NCI-H1417 treated with DMSO at 0.1 percent for 48 hours (cell line): ENCODE data around the gene PSG1.
"Not testable (repeated sequence)": the region's sequence is repeated elsewhere in the genome, so short reads cannot be mapped to it uniquely, and the experiment has no call there.

Source experiments
- DNase-seq: peaks from one replicate; lab custom pipeline; 2025; lab: John Stamatoyannopoulos, UW

PSG1 gene

DNA sequence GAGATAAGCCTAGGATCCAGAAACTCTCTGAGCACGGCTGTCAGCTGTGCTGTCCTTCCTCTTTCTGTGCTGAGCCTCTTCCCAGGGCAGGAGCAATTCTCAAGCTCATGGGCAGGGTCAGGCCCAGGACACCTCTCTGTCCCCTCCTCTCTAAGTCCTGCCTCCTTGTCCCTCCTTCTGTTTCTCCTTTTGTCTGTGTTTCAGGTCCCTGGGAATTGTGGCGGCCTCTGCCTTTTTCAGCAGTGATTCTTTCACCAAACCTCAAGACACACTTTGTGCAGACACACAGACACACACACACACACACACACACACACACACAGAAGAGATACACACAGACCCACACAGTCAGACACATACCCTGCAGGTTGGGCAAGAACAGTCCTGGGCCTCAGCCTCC lies at the start of gene PSG1:
TSS of gene PSG1 (minus strand) at position 101 of the 400 bp plus-strand sequence. CDS start 132 bp downstream, outside the sequence.
- no peak for DNase-seq

DNA sequence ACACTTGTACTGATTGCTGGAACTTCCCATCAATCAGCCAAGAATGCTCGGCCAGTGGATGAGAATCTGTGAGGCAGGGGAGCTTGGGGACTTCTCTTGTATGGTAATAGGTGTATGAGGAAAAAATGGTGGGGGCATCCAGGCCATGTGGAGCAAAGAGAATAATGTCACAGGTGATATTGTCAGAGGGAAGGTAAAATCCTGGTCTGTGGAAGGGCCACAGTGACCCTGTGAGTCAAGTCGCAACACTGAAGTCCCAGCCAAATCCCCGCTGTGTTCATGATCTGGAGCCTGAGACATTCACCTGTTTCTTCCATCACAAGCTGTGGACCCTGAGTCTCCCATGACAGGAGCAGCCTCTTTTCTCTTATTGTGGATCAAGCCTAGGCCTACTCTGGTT lies 49.4 kb upstream of the PSG1 start:
- DNase-seq: no peak

DNA sequence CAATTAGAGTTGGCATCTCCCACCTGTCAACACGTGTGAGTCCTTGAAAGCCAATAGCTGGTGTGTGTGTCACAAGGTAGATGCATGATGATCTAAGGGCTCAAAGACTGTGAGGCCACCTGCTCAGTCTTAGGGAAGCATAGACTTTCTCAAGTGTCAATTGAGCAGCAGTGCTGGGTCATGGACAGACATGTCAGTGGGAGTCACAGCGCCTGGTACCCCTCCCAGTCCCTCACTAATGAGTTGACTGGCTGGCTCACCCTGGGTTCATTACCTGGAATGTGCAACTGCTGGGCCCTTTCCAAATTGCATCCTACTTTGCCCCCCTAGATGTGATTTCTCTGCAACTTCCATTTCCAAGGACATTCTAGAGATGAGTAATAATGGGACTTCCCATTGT lies 47.3 kb upstream of the PSG1 start:
- no peak for DNase-seq

DNA sequence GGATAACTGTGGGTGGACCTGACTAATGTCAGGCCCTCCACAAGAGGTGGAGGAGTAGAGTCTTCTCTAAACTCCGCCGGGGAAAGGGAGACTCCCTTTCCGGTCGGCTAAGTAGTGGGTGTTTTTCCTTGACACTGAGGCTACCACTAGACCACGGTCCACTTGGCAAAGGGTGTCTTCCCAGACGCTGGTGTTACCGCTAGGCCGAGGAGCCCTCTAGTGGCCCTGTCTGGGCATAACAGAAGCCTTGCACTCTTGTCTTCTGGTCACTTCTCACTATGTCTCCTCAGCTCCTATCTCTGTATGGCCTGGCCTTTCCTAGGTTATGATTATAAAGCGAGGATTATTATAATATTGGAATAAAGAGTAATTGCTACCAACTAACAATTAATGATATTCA lies 43.6 kb upstream of the PSG1 start:
- not testable (repeated sequence) for DNase-seq

DNA sequence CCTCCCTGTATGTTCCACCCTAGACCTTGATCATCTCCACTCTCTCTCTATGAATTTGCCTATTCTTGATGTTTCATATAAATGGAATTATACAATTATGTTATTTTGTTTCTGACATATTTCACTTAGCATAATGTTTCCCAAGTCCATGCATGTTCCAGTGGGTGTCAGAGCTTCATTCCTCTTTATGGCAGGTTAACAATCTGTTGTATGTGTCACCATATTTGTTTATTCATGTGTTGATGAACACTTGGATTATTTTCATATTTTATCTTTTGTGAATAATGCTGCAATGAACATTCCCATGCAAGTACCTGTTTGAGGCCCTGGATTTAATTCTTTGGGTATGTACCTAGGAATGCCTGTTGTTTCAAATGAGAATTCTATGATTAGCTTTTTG lies 41.5 kb upstream of the PSG1 start:
- not testable (repeated sequence) for DNase-seq

DNA sequence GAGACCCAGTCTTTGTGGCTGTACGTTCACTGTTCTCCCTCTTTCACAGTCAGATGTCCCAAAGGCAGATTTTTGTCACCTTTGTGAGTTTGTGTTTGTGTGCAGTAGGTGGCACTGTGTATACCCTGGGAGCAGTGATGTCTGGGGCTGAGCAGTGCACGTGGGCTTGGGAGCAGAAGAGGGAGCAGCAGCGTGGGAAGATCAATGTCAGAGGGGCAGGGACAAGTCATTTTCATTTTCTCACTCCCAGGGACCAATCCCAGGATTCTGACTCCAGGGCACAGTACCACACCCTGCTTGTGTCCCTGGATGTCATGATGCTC lies 40.2 kb upstream of the PSG1 start:
- DNase-seq: no peak

DNA sequence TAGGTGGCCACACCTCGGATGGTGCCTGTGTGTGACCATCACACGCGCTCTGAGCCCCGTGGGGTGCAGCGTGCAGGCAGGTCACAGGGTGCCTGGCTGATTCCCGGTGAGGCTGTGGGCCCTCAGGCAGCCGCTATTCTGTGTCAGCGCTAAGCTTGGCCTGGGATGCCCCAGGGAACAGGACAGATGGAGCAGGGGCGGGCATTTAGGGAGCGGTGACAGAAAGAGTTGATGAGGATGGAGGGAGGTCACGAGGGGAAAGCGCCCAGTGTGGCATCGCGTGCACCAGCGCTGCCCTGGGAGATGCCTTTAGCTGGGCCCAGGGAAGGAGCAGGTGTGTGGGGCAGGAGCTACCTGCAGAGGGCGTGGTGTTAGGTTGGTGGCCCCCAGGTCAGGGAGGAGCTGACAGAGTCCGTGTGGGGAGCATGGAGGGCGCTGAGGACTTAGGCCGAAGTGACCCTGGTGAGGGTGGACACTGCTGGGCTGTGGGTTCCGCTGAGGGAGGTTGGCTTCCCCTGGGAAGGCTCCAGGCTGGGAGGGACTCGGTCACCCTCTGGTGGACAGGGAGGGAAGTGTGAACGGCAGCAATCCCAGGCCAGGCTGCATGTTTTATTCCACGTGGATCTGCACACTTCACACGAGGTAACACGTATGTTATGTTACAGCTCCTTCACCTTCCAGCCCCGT lies 39.7 kb upstream of the PSG1 start:
- DNase-seq: not testable (repeated sequence)

DNA sequence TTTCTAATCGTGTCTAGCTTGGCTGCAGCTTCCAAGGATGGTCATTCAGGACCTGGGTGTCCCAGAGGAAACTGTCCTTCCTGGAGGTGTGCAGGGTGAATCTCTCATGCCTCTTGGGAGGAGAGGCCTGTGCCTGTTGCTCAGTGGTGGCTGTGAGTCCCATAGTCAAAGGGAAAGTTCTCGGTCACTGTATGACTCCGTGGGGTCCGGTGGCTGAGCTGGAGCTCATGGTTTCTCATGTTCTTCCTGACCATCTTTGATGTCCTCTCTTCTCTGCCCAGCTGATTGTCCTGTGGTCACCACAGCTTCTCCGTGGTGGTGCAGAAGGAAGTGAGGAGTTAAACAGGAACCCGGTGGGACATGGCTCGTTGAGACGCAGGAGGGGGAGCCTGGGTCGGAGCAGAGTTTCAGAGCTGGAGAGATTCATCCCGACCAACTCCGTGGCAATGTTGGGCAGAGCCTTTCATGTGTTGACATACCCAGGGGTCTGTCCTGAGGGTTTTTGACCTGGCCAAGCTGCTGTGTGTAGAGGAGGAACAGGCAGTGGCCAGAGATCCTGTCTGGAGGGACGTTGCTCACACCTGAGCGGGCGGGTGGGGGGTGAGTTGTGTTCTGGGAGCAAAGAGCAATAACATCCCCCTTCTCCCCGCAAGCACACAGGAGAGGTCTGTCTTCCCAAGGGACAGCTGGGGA lies 39.0 kb upstream of the PSG1 start:
- not testable (repeated sequence) for DNase-seq

DNA sequence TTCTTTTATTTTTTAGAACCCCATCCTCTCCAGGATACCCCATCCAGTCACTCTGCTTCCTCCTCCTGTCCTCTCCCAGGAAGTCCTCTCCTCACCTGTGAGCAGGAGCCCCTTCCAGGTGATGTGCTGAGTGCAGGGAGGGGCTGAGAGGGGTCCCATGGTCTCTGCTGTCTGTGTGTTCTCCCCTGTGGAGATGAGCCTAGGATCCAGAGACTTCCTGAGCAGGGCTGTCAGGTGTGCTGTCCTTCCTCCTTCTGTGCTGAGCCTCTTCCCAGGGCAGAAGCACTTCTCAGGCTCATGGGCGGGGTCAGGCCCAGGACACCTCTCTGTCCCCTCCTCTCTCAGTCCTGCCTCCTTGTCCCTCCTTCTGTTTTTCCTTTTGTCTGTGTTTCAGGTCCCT lies 38.1 kb upstream of the PSG1 start, which contains the start of gene PSG6:
TSS of gene PSG6 (minus strand) at position 261 of the 400 bp plus-strand sequence. CDS start at position 159, 102 bp downstream.
- DNase-seq: not testable (repeated sequence)

DNA sequence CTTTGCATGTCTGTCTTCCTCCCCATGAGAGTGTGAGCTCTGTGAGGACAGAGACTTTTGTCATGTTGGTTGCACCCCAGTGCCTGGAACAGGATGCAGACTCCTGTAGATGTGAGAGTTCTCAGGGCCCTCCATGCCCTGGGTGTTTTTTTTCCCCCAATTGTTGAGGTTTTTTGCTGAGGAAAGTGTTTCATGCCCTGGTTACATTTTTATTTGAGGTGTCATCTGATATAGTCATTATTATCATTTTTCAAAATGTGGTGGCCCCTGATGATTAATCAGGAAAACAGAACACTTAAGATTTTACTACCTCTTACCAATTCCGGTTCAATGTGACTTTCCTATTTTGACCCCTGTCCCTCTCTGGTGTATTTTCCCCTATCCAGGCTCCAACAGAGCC lies 37.4 kb upstream of the PSG1 start:
- DNase-seq: not testable (repeated sequence)

DNA sequence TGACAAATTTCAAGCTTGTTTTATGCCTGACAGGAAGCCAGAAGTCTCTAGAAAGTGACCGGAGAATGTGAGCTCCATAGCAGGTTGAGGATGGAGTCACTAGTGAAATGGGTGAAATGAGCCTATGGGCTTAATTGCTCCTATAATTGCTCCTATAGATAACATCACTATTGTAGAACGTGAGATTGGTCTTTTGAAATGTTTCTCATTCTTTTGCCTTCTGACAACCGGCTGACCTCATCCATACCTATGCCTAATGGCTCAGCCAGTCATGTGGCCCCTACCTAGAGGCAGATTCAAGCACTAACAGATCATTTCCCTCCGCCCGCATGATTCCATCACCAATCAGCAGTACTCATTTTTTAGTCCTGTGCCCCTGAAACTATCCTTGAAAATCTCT lies 34.0 kb upstream of the PSG1 start:
- DNase-seq: not testable (repeated sequence)

DNA sequence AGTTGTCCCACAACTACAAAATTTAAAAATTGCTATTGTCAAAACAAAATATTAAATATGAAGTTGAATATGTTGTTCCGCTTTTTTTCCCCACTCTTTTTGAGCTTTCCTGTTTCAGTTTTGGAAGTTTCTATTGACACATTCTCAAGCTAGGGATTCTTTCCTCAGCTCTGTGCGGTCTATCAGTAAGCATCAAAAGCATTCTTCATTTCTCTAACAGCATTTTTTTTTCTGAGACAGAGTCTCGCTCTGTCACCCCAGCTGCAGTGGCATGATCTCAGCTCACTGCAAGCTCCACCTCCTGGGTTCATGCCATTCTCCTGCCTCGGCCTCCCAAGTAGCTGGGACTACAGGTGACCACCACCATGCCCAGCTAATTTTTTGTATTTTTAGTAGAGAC lies 33.4 kb upstream of the PSG1 start:
- not testable (repeated sequence) for DNase-seq

DNA sequence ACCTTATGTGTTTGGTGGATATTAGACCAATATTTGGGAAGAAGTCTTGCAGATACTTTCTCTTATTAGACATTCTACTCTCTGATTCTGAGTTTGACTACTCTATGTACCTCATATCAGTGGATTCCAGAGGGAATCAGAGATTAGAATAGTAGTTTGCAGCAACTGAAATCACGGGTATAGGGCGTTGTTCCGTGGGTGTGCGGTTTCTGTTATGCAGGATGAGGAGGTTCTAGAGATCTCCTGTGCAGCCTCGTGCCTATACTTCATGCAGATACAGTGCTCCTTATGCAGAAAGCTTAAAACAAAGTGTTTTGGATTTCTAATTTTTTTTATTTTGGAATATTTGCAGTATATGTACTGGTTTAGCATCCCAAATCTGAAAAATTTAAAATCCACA lies 32.2 kb upstream of the PSG1 start:
- not testable (repeated sequence) for DNase-seq

DNA sequence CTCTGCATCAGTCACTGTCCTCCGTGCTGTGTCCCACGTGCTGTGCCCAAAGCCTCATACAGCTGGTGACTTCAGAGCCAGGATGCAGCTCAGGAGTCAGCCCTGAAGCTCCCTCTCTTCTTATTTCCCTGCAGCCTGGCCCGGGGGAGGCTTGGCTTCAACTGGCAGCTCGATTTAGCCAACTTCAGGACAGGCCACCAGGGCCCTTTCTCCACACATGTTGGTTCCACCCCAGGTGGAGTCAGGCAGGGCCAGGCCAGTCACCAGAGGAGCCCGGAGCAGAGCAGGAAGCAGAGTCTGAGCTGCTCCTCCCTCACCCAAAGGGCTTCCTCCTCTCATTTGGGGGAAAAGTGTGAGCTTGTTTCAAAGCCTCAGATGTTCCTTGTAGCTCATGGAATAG lies 26.6 kb upstream of the PSG1 start:
- not testable (repeated sequence) for DNase-seq

DNA sequence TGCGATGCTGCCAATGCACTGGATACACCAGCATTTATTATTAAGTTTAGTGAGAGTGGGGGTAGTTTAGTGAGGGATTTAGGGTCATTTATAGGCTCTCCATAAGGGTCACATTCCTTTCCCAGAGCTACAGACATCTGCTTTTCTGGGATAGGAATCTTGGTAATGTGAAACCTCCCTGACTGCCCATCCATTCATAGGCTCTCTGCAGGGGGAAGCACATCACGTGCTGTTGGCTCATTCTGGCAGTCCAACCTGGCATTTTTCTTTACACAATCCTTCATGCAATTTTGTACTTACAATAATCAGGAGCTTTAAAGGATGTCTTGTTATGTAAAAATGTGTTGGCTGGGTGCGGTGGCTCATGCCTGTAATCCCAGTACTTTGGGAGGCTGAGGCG lies 21.0 kb upstream of the PSG1 start:
- not testable (repeated sequence) for DNase-seq

DNA sequence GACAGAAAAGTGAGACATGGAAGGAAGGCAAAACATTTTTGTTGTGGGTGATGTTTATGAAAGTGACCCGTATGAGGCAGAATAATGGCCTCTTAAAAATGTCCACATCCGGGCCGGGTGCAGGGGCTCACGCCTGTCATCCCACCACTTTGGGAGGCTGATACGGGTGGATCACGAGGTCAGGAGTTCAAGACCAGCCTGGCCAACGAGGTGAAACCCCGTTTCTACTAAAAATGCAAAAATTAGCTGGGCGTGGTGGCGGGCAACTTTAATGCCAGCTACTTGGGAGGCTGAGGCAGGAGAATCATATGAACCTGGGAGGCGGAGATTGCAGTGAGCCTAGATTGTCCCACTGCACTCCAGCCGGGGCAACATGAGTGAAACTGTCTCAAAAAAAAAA lies 20.2 kb upstream of the PSG1 start:
- not testable (repeated sequence) for DNase-seq

DNA sequence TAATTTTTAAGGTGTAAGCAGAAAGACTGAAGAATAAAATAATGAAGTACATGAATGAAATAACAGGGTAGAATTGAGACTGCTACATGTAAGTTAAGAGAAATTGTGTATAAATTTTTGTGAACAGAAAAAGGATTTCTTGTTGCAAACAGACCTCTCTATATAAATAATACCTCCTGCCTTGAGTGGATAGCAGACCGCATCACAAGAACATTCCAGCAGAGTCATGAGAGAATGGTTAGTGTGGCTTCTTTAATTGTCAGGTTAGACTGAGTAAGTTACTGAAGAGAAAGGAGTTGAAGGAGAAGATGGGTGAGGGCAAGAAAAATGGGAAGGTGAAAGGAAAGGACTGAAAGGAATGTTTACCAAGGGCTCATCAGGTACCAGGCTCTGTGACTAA lies 19.6 kb upstream of the PSG1 start:
- DNase-seq: not testable (repeated sequence)

DNA sequence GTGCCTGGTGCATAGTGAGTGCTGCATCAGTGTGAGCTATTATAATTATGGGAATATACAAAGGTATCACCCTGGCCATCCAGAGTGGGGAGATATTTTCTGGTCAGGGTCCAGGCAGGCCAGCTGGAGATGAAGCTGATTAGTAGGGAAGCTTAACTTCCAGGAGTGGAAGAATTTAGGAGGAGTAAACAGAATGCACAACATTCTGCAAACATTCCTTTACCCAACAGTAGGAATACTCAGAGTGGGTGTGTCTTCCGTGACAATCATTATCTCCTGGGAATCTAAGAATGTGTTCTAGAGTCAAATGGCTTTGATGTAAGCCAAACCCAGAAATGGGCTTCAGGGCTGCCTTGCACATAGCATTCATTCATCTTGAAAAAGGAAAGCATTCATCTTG lies 19.1 kb upstream of the PSG1 start:
- not testable (repeated sequence) for DNase-seq

DNA sequence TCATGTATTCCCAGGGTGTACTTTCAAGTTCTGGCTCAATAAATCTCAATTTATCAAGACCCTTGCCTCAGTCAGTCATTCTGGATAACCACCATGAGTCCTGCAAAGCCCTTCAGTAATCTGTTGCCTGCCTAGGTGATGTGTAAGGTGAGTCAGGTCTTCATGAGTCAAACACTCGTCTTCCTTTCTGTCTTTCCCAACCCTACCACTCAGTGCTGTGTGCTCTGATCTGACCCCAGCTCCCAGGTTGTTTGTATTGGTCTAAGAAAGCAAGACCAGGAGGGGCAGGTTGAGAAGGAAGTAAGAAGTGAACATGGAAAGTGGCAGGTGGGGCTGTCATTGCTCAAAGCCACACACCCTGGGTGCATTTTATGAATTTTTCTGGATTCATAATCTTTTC lies 18.2 kb upstream of the PSG1 start:
- not testable (repeated sequence) for DNase-seq

DNA sequence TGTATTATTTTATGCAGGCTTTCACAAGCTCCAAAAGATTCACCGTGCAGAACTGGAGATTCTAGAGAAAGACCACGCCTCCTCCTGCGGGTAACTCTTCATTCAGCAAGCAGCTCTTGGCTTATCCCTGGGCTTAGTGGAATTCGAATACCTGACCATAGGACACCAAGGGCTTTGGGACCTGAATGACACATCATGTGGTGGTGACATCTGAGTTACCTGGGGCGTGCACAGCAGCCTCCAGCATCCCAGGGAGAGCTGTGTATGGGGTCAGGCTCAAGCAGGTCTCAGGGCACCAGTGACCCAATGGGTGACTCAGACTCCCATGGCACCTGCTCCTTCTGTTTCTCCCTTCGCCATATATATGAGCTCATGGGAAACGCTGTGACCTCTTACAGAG lies 10.9 kb upstream of the PSG1 start:
- not testable (repeated sequence) for DNase-seq

DNA sequence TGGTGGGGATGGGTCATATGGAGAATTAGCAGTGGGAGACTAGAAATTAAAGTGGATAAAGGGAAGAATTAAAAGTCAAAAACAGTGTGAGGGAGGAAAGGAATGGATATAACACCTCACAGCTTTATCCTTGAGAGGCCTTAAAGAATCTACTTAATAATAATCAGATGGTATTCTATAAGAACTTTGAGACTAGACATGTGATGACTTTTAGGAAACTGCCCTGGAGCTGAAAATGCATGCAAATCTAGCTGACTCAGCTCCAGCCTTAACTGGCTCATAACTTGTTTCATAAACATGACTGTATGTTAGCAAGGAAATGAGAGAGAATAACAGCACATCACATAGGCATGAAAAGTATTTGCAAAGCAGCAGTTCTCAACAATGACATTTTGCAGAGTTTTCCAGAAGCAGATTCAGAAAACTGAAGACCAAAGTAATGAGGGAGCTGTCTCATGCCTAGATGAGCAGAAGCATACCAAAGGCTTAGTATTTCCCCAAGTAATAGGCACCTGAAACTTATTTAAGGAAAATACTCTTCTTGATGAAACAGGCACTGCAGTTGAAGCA lies 8.4 kb upstream of the PSG1 start:
- not testable (repeated sequence) for DNase-seq

DNA sequence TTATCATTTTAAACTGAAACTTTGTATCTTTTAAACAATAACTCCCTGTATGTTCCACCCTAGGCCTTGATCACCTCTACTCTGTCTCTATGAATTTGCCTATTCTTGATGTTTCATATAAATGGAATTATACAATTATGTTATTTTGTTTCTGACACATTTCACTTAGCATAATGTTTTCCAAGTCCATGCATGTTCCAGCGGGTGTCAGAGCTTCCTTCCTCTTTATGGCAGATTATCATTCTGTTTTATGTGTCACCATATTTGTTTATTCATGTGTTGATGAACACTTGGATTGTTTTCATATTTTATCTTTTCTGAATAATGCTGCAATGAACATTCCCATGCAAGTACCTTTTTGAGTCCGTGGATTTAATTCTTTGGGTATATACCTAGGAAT lies 3.2 kb upstream of the PSG1 start:
- not testable (repeated sequence) for DNase-seq

DNA sequence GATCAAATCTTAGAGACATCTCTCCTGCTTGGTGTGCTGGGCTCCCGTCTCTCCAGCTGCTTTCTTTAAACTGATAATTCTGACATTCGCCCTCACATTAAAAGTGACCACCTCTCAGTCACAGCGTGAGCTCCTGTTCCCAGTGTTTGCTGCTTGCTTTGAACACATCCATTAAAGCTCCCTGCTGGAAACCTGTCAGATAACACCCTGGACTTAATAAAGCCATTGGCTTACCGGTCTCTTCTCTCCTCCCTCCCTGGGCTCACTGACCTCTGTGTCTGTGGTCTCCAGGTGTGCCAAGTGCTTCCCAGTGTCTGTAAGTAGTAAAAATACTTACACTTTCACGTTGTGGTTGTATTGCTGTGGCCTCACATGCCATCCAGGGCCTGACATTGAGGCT lies 2.5 kb upstream of the PSG1 start:
- DNase-seq: not testable (repeated sequence)
